ENCODE data around the gene ATF7IP2.

The ATF7IP2 gene

DNA sequence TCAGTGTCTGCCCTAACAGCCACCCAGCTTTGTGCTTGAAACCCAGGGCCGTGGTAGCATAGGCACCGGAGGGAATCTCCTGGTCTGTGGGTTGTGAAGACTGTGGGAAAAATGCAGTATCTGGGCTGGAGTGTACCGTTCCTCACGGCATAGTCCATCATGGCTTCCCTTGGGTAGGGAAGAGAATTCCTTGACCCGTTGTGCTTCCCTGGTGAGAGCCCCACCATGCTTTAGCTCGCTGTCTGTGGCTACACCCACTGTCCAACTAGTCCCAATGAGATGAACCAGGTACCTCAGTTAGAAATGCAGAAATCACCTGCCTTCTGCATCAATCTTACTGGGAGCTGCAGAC, 67.3 kb downstream of the ATF7IP2 start:
- DNase-seq (ENCODE audit: low read depth in 1 of 2, low spot score in 1 of 2) = no peak
- Histone ChIP-seq H3K27me3 (ENCODE audit: insufficient read depth, poor library complexity, severe bottlenecking) (no peaks in the 10 kb centered on the region), H3K4me3 (replicated peaks; ENCODE audit: insufficient read depth, low read length) (no peak overlapping the region), H3K27ac (replicated peaks) (no peak overlapping the region)
- TF ChIP-seq, protein P1, sequence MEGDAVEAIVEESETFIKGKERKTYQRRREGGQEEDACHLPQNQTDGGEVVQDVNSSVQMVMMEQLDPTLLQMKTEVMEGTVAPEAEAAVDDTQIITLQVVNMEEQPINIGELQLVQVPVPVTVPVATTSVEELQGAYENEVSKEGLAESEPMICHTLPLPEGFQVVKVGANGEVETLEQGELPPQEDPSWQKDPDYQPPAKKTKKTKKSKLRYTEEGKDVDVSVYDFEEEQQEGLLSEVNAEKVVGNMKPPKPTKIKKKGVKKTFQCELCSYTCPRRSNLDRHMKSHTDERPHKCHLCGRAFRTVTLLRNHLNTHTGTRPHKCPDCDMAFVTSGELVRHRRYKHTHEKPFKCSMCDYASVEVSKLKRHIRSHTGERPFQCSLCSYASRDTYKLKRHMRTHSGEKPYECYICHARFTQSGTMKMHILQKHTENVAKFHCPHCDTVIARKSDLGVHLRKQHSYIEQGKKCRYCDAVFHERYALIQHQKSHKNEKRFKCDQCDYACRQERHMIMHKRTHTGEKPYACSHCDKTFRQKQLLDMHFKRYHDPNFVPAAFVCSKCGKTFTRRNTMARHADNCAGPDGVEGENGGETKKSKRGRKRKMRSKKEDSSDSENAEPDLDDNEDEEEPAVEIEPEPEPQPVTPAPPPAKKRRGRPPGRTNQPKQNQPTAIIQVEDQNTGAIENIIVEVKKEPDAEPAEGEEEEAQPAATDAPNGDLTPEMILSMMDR (IDR thresholded peaks at IDR 0.05; ENCODE audit: insufficient read depth, low read length) = no peak
- TF ChIP-seq, protein P2, sequence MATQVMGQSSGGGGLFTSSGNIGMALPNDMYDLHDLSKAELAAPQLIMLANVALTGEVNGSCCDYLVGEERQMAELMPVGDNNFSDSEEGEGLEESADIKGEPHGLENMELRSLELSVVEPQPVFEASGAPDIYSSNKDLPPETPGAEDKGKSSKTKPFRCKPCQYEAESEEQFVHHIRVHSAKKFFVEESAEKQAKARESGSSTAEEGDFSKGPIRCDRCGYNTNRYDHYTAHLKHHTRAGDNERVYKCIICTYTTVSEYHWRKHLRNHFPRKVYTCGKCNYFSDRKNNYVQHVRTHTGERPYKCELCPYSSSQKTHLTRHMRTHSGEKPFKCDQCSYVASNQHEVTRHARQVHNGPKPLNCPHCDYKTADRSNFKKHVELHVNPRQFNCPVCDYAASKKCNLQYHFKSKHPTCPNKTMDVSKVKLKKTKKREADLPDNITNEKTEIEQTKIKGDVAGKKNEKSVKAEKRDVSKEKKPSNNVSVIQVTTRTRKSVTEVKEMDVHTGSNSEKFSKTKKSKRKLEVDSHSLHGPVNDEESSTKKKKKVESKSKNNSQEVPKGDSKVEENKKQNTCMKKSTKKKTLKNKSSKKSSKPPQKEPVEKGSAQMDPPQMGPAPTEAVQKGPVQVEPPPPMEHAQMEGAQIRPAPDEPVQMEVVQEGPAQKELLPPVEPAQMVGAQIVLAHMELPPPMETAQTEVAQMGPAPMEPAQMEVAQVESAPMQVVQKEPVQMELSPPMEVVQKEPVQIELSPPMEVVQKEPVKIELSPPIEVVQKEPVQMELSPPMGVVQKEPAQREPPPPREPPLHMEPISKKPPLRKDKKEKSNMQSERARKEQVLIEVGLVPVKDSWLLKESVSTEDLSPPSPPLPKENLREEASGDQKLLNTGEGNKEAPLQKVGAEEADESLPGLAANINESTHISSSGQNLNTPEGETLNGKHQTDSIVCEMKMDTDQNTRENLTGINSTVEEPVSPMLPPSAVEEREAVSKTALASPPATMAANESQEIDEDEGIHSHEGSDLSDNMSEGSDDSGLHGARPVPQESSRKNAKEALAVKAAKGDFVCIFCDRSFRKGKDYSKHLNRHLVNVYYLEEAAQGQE (IDR thresholded peaks at IDR 0.05; ENCODE audit: insufficient replicate concordance, low read depth) = no peak
- TF ChIP-seq POLR2AphosphoS5 (IDR thresholded peaks at IDR 0.05; ENCODE audit: low read depth) (no peak), SPI1 (IDR thresholded peaks at IDR 0.05; ENCODE audit: borderline replicate concordance, low read depth) (no peak), GABPA (IDR thresholded peaks at IDR 0.05; ENCODE audit: low read depth) (no peak)

DNA sequence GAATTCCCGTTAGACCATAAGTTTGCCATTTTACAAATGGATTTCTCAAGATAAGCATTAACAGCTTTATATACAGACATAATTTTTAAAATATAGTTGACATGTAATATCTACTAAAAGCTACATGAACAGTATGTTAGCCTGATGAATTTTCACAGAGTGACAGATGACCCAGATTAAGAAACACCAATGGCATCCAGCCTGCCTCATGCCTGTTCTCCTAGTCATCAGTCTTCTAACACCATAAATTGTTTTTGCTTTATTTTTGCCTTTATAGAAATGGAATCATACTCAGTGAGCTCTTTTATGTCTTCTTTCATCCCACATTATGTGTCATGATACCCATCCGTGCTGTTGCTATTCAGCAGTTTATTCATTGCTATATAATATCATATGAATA, 80.0 kb downstream of the ATF7IP2 start:
- Histone ChIP-seq H3K27ac (replicated peaks) (no peak overlapping the region), H3K4me3 (replicated peaks; ENCODE audit: insufficient read depth, low read length) (no peak overlapping the region), H3K27me3 (ENCODE audit: insufficient read depth, poor library complexity, severe bottlenecking) (no peaks in the 10 kb centered on the region)
- TF ChIP-seq POLR2AphosphoS5 (IDR thresholded peaks at IDR 0.05; ENCODE audit: low read depth) = no peak
- no peak for TF ChIP-seq GABPA (IDR thresholded peaks at IDR 0.05; ENCODE audit: low read depth)
- TF ChIP-seq SPI1 (IDR thresholded peaks at IDR 0.05; ENCODE audit: borderline replicate concordance, low read depth) = no peak
- TF ChIP-seq, protein P1 (IDR thresholded peaks at IDR 0.05; ENCODE audit: insufficient read depth, low read length) = no peak
- TF ChIP-seq, protein P2 (IDR thresholded peaks at IDR 0.05; ENCODE audit: insufficient replicate concordance, low read depth) = no peak
- DNase-seq (ENCODE audit: low read depth in 1 of 2, low spot score in 1 of 2) = no peak

DNA sequence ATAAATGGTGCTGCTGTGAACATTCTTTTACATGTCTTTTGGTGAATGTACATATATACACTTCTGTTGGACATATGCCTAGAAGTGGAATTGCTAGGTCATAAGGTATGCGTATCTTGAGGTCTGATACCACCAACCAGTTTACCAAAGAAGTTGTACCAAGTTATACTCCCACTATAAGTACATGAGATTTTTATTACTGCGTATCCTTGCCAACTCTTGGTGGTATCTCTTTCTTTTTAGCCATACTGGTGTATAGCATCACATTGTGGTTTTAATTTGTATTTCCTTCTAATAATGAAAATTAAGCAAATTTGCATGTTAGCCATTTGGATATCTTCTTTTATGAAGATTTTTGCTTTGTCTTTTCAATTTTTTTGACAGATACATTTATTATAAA, 80.5 kb downstream of the ATF7IP2 start:
- DNase-seq (ENCODE audit: low read depth in 1 of 2, low spot score in 1 of 2) = no peak
- no peaks in the 10 kb centered on the region for H3K27me3 ChIP-seq (ENCODE audit: insufficient read depth, poor library complexity, severe bottlenecking)
- no peak for TF ChIP-seq POLR2AphosphoS5 (IDR thresholded peaks at IDR 0.05; ENCODE audit: low read depth)
- TF ChIP-seq, protein P1 (IDR thresholded peaks at IDR 0.05; ENCODE audit: insufficient read depth, low read length) = no peak
- TF ChIP-seq, protein P2 (IDR thresholded peaks at IDR 0.05; ENCODE audit: insufficient replicate concordance, low read depth) = no peak
- no peak for TF ChIP-seq GABPA (IDR thresholded peaks at IDR 0.05; ENCODE audit: low read depth)
- no peak for TF ChIP-seq SPI1 (IDR thresholded peaks at IDR 0.05; ENCODE audit: borderline replicate concordance, low read depth)
- H3K27ac ChIP-seq (replicated peaks) = no peak overlapping the region
- H3K4me3 ChIP-seq (replicated peaks; ENCODE audit: insufficient read depth, low read length) = no peak overlapping the region

Data from HL-60 (cell line).